ENCODE data around the gene ARHGEF38. TPM values are rescaled to one million over a fixed set of nuclear protein-coding genes. Genes with fewer than 3 reads are reported as not detected.

Gene ARHGEF38, protein sequence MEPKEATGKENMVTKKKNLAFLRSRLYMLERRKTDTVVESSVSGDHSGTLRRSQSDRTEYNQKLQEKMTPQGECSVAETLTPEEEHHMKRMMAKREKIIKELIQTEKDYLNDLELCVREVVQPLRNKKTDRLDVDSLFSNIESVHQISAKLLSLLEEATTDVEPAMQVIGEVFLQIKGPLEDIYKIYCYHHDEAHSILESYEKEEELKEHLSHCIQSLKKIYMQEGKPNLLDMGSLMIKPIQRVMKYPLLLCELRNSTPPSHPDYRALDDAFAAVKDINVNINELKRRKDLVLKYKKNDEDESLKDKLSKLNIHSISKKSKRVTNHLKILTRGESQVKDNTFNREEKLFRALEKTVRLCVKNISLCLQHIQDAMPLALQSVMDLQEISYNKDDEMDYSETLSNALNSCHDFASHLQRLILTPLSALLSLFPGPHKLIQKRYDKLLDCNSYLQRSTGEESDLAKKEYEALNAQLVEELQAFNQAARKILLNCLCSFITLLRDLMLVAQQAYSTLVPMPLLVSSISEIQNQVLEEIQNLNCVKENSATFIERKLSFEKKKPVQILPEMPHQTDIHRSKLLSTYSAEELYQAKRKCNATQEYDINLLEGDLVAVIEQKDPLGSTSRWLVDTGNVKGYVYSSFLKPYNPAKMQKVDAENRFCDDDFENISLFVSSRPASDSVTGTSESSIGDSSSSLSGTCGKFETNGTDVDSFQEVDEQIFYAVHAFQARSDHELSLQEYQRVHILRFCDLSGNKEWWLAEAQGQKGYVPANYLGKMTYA
- 0.10 TPM for total RNA-seq

DNA sequence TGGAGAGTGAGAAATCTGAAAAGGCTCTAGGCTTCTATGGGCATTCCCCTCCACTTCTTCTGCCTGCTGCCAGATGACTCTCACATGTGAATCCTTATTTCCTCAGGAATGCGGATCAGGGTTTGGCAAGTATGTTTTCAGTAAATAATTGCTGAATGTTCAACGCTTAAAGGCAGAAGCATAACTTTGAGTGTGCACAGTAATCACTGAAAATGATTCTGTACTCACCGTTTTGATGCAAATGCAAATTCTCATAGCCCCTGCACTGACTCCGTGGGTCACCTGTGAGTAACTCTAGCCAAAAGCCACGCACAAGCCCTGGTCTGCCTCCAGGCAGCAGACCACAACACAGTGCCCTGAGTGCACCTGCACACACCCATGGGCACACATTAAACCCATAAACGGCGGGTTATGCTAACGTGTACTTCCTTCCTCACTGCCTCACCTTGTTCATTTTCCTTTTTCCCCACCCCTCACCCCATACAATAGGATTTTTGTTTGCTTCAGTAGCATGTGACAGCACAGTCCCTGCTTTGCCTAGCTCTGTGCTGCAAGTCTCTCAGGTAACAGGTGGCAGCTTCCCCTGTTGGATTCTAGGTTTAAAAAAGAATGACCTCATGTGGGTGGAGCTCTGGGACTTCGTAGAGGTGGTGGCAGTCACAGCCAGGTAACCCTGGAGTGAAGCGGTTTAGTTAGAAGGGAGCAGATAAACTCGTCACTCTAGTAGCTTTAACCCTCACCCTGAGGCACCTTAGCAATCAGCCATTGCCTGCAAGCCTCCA lies at the start of gene ARHGEF38:
Gene ARHGEF38, plus strand, starts transcription at position 656 of the 782 bp plus-strand sequence. CDS start 146 bp downstream, outside the sequence.
- no peak for DNase-seq

DNA sequence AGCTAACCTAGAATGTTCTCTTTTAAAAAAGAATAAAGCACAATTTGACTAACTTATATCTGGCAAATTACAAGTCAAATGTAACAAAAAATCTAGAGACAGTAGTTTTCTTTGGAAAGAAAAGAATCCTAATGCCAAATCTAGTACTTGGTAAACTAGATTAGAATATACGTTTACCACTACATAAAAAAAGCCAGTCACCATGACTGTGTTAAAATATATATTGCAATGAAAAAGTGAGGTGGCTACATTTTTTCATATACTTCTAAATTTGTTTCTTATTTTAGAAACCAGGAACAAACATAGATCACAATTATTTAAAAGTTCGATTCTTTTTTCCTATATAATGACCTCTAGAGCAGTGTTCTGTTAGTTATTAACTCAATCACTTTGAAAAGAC lies 48.9 kb upstream of the ARHGEF38 start:
- DNase-seq: no peak

DNA sequence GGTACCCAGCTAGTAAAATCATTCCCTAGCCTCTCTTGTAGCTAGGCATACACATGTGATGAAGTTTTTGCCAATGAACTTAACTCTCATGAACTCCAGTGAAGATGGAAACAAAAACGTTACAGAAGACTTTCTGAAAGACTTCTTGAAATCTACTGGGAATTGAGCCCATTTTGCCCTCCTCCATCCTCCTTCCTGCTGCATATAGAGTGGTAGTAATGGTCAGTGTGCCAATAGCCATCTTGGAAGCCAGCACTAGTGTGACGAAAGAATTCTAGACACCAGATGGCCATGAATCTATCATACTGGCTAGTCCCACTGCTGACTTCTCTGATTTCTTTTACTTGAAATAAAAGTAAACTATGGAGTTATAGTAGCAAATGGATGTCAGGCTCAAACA lies 47.7 kb upstream of the ARHGEF38 start:
- DNase-seq: no peak

DNA sequence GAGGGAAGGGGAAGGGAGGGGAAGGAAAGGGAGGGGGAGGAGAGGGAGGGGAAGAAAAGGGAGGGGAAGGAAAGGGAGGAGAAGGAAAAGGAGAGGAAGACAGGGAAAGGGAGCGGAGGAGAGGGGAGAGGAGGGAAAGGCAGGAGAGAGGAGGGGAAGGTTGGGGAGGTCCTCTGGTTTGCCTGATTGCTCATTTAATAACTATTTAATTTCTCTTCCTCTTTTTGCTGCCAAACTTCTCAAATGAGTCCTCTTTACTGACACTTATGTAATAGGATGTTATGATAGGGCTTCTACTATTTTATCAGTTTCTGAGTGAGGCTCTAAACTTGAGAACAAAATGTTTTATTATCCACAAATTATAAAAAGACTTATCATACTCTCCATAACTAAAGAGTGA lies 43.1 kb upstream of the ARHGEF38 start:
- no peak for DNase-seq

DNA sequence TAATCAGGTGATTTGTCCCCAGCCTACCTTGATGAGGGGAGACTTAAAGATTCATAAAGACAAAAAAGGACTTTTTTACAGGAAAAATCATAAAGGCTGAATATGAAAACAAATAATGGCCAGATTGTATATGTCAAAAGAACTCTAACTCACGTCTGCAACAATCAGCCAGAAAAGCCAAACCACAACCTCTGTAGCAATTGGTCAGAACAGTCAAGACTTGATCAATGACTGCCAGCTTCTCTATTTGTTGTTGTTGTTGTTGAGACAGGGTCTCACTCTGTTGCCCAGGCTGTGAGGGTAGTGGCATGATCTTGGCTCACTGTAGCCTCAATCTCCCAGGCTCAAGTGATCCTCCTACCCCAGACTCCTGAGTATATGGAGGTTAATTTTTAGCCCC lies 42.7 kb upstream of the ARHGEF38 start:
- no peak for DNase-seq

DNA sequence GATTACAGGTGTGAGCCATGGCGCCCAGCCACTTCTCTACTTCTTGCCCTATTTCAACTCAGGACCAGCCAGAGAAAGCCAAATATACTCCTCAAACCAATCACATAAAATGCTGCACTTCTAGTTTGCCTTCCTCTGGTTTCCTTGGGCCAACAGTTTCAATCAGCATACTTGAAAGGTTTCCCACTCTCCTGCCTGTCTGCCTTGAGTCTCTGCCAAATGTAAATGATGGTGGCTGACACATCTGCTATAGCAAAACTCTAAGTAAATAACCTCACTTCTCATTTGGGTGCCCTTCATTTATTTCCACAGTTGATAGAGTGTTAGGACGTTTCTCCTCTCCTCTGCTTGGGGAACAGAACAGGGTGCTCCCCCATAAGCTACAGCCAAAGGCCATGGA lies 42.2 kb upstream of the ARHGEF38 start:
- DNase-seq: no peak

DNA sequence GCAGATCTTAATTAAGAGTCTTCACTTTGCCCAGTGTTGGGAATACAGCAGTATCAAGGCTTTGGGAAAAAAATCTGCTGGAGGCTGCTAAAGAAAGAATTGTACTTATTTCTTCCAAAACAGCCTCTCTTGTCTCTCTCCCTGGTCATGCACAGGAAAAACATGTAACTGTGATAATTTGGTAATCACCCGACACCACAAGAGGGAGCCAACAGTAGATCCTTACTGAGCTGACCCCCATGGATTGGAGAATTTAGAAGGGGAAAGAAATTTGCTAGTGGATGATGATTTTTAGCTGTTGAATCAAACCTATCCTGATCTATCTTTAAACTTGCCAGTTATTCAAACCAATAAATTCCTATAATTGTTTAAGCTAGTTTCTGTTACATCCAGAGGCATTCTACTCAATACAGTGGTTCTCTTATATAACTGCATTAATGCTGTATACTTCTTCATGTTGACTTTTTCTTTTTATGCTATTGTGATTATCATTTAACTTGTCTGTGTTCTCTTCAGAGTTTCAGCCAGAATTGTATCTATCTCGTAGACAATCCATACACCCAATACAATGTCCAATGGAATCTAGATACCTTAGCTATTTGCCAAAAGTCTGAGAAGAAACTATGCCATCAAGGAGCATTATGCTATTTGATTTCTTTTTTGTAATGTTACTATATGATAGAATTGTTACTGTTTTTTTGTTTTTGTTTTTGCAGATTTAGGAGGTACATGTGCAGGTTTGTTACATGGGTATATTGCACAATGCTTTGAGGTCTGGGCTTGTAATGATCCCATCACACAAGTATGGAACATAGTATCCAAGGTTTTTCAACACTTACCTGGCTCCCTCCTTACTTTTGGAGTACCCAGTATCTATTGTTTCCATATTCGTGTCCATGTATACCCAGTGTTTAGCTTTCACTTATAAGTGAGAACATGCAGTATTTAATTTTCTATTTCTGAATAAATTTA lies 31.3 kb upstream of the ARHGEF38 start:
- DNase-seq: peak; percentile 13

DNA sequence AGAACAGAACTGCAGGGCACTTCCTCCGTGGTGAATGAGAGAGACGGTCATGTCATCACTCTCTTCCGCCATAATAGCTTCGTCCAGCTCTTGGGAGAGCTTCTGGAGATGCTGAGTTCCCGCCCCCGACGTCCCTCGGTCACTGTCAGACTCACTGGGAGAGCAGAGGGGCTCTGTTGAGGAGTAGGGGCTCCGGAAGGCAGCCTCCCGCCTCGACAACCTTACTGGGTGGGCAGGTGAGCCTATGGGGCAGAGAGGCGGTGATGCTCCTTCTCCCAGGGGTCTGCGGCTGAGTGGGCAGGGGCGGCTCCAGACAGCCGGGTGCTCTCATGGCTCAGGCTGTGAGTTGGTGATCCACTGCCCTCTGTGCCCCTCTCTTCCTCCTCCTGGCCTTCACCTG lies 25.8 kb upstream of the ARHGEF38 start:
- no peak for DNase-seq

DNA sequence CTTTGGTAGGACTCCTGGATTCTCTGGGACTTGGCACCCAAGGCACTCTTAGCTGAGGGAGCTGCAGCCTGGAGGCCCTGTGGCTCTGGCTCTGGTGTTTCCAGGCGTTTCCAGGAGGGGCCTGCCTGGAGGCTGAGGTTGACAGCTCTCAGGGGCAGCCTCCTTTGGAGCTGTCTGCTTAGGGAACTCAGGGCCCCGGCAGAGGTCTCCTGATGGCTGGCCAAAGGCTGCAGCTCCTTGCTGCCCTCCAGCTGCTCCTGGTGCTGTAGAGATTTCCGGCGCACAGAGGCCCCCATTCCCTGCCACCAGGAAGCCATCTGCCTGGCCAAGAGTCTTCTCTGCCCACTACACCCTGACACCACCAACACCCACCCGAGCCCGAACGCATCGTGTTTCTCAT lies 25.3 kb upstream of the ARHGEF38 start:
- DNase-seq: no peak

DNA sequence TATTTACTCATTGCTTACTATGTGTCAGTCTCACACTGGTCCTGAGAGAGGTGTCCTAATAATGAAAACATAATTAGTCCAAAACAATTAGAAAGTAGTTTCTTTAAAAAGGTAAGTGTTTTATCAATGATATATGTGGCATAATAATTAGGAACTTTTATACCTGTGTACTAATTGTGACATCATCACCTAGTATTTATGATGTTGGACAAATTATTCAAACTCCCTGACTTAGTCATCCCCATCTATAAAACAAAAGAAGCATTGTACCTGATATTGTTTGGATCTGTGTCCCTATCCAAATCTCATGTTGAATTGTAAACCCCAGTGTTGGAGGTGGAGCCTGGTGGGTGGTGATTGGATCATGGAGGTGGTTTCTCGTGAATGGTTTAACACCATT lies 15.8 kb upstream of the ARHGEF38 start:
- DNase-seq: no peak

DNA sequence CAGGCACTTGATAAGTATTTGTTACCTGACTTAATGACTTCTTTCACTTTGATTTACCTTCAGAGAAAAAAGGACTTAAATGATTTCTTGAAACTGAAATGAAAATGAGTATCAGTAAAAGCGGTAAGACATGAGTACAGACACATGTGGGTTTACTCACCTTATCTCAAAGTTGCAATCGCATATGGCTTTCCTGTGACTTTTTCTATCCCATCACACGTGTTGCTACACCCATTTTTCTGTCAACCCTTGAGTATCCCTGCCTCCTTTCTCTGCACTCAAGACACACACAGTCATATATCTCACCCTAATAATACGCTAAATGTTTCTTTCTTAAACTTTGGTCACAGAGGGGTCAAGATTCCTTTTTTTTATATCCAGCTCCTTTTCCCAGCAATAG lies 11.0 kb upstream of the ARHGEF38 start:
- DNase-seq: no peak

DNA sequence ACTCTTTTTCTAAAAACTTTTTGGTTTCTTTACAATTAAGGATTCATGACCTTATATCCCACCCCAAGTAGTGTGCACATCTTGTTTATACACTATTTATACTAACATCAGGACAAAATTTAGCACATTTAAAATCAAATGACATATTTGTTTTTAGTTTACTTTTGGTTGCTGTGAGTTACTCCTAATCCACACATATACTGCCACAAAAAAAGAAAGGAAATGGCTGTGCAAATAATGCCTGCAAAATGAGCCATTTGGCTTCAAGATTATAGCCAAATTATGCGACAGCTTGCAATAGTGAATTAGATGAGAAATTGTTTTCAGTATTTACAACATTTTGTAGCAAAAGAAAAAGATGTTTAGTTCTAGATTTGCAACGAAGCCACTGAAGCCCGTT lies 10.4 kb upstream of the ARHGEF38 start:
- DNase-seq: no peak

DNA sequence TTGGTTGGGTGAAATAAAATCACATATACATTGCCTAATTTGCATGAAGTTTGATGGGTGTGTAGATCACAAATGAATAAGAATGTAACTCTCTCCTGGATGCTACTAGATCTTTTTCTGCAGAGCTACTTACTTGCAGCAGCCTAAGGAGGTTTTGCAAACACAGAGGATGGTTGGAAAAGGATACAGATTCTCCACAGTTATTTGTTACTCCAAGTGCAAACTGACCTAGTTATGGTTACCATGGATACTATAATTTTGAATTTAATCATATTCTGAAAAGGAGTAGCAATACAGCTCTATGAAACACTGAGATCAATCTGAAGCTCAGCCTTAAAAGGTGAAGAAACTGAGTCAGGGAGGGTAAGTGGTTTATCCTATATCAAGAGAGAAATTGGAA lies 9.1 kb upstream of the ARHGEF38 start:
- no peak for DNase-seq

DNA sequence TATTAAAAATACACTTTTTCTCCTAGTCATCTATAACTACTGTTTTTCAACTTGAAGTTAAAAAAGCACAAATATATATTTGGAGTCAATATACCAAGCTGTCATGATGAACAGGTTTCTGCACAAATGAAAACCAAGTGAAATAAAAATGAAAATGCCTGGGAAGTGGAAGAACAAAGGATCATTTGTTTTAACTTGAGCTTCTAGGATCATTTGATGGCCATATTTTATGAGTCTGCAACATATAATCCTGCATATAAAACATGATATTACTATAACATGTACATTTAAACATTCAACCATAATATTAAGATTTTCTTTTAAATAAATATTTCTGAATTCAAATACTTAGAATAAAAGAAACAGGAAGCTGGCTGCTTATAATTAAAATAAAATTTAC lies 8.5 kb upstream of the ARHGEF38 start:
- no peak for DNase-seq

DNA sequence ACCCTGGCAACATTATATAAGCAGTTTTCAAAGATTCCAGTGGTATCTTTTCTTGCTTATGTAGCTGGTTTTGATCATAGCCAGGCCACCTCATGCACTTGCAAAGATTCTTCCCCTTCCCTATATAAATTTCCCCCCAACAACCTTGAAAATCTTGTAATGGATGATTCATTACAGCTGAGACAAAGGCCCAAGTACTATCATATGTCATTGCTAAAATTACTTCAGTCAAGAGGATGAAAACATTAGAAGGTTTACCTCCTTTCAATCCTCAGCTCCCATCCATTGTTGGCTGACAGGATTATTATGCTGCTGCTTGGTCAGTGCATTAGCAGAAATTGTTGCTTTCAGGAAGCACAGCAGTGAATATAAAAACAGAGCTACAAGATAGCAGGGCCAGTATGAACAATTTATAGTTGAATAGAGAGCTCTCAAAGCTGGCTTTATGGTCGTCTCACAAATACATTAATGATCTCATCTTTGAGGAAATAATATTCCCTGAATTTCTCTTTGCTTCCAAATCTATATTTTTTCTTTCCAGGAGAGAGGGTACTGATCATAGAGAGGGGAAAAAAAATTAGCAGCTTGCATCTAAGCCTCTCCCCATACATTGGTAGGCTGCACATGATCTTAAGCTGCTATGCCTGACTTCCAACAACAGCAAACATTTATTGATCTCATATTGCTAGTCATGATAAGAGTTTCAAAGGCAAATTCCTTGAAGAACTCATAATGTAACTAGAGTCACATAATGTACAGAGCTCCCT lies 7.7 kb upstream of the ARHGEF38 start:
- no peak for DNase-seq

DNA sequence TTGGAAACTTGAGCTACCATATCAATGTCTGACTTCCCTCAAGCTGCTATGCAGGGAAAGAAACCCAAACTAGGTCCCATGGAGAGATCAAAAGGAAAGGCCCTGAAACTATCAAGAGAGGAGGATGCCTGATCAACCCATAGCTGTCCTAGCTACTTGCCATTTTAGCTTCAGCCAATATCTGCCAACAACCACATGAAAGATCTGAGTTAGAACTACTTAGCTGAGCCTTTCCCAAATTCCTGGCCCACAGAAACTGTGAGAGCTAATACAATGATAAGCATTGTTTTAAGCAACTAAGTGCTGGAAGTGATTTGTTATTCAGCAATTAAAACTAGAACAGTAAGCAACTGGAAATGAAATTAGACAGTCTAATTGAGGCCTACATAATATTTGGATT lies 6.3 kb upstream of the ARHGEF38 start:
- no peak for DNase-seq

DNA sequence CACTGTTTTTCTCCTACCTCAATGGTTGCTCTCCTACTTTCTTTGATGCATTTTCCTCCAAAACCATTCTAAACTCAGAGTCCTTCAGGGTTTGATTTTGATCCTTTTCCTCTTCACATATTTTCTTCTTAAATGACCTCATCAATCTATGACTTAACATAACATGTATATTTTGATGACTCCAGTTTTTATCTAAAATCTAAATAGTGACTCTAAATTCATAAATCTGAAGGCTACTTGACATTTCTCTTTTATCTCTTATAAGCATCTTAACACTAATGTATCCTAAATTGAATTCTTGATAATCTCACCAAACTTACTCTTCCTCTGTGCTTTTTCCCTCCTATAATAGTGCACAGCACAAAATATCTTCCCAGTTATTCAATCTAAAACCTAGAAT lies 4.7 kb upstream of the ARHGEF38 start:
- no peak for DNase-seq

DNA sequence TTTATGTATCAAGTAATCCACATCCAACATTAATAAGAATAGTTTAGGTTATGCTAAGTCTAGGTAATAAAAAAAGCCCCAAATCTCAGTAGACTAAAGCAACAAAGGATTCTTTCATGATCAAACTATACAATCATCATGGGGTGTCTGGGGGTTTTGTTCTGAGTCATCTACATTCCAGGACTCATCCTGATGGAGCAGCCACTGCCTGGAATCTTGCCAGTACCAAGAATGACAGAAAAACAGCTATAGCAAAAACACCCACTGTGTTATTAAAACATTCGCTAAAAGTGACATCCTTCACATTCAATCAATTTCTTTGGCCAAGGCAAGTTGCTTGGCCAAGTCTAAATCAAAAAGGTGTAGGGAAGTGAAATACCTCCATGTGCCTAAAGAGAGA lies 3.9 kb upstream of the ARHGEF38 start:
- no peak for DNase-seq

DNA sequence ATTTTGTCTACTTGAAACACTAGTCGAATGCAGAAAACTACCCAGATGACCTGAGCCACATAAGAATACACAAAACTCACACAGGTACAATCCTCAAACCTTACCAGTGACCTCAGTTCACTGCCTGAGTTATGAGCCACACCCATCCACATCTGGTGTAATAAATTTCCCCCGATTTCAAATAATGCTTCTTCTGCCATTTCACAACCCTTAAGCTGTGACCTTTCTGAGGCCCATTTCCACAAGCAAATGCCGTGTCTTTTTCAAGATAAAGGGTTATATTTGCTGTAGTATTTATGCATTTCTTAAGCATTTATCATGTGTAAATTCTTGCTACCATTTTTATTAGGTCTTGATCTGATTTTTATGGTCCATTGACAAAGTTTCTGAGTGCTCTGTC lies 1.8 kb upstream of the ARHGEF38 start:
- DNase-seq: no peak

DNA sequence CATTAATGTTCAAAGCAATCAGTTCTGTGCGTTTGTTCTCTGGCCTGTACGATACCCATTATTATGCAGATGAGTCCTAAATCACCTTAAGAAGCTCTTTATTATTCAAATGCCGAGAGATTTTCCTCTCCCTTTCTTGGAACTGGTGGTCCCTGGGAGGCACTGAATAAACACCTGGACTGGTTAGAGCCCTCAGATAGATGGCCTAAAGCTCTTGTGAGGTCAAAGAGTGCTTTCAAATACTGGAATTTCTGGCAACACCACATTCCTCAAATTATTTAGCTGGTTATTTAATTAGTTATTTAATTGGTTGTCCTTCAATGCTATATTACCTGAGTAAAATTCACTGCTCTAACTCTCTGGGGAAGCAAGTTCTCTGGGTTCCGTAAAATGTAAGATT lies 3.0 kb downstream of the ARHGEF38 start:
- DNase-seq: no peak

DNA sequence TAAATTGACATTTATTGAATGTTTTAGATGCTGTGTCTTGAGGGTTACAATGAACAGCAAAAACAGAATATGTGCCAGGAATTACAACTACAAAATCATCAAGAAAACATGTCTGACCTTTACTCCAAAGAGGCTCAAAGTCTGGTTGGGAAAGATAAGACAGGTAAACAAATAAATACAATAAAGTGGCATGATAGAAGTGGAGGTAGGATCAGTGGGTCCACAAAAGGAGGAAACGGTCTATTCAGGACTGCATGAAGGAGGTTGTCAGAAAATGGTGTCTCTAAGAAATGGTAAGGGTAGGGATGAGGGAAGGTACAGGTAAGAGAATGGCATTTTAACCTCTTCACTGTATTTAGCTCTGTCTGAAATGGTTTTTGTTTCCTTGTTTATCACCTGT lies 3.8 kb downstream of the ARHGEF38 start:
- no peak for DNase-seq
